CD14-positive monocyte (primary cell): Measurements from ENCODE around the gene FCN3. TPM values are rescaled to one million over a fixed set of nuclear protein-coding genes. Genes with fewer than 3 reads are reported as not detected.

Experiments used
- DNase-seq, 3 donors: peaks; one replicate each; pipeline ENCODE4 v3.0.0-alpha.2; 2011 to 2022
- H2AFZ ChIP-seq: 2 replicates; pipeline ENCODE4 v1.6.0; 2012; ENCODE audit warnings: mild to moderate bottlenecking, low read depth, low read length, inconsistent platforms; ENCODE audit not compliant: insufficient read depth, poor library complexity, severe bottlenecking
- H3K27ac ChIP-seq, 2 donors: 1 replicate in 1 of 2; 2 replicates in 1 of 2; pipeline ENCODE4 v1.5.1; 2012 to 2013; ENCODE audit warnings: low read length in 2 of 2, control low read depth in 1 of 2, inconsistent platforms in 1 of 2, low read depth in 1 of 2, mild to moderate bottlenecking in 1 of 2
- H3K27me3 ChIP-seq, 2 donors: one replicate each; pipeline versions ENCODE4 v1.6.0 to v1.6.1; 2011 to 2013; ENCODE audit warnings: low read length in 2 of 2; ENCODE audit not compliant: control insufficient read depth in 2 of 2, insufficient read depth in 2 of 2
- H3K36me3 ChIP-seq, 2 donors: replicated peaks in 1 of 2; 1 replicate in 1 of 2; 2 replicates in 1 of 2; pipeline versions ENCODE4 v1.5.1 to v1.6.1; 2012 to 2013; ENCODE audit warnings: low read length in 2 of 2, control low read depth in 1 of 2, inconsistent platforms in 1 of 2, mild to moderate bottlenecking in 1 of 2; ENCODE audit not compliant: insufficient read depth in 2 of 2, control insufficient read depth in 1 of 2
- H3K4me1 ChIP-seq, 2 donors: 1 replicate in 1 of 2; 2 replicates in 1 of 2; pipeline versions ENCODE4 v1.5.1 to v1.6.1; 2012 to 2013; ENCODE audit warnings: low read length in 2 of 2, control low read depth in 1 of 2, inconsistent platforms in 1 of 2, mild to moderate bottlenecking in 1 of 2, moderate library complexity in 1 of 2; ENCODE audit not compliant: insufficient read depth in 2 of 2, control insufficient read depth in 1 of 2
- H3K4me2 ChIP-seq: replicated peaks from 2 replicates; pipeline ENCODE3; 2012; ENCODE audit warnings: low read length, moderate library complexity, mild to moderate bottlenecking; ENCODE audit not compliant: poor library complexity, severe bottlenecking; ENCODE audit errors: extremely low read depth
- H3K4me3 ChIP-seq, 3 experiments: fragments of 200-600 bp in 1 of 3; sonication (generic) in 1 of 3; replicated peaks in 1 of 3; 1 replicate in 2 of 3; 2 replicates in 1 of 3; pipeline ENCODE4 v1.5.1; 2011 to 2013; ENCODE audit warnings: low read length in 3 of 3, mild to moderate bottlenecking in 3 of 3, control low read depth in 2 of 3, low read depth in 2 of 3, inconsistent platforms in 1 of 3, moderate library complexity in 1 of 3
- H3K79me2 ChIP-seq: 2 replicates; pipeline ENCODE4 v1.6.0; 2012; ENCODE audit warnings: mild to moderate bottlenecking, control low read depth, inconsistent platforms, low read length, moderate library complexity; ENCODE audit not compliant: insufficient read depth
- H3K9ac ChIP-seq: 2 replicates; pipeline ENCODE4 v1.6.0; 2017; ENCODE audit warnings: low read length, mild to moderate bottlenecking; ENCODE audit not compliant: insufficient read depth, poor library complexity, severe bottlenecking
- H3K9me3 ChIP-seq, 2 donors: replicated peaks in 1 of 2; 1 replicate in 1 of 2; 2 replicates in 1 of 2; pipeline versions ENCODE4 v1.5.1 to v1.6.1; 2012 to 2013; ENCODE audit warnings: low read length in 2 of 2, control low read depth in 1 of 2; ENCODE audit not compliant: control insufficient read depth in 1 of 2, insufficient read depth in 1 of 2
- H4K20me1 ChIP-seq: 2 replicates; pipeline ENCODE4 v1.6.0; 2012; ENCODE audit warnings: mild to moderate bottlenecking, low read length, control low read depth, moderate library complexity; ENCODE audit not compliant: insufficient read depth
- H3K27ac Mint-ChIP-seq, 7 donors: one replicate each; pipeline ENCODE4 v1.8.0; 2020; ENCODE audit warnings: mild to moderate bottlenecking in 7 of 7, mixed read lengths in 7 of 7, moderate library complexity in 6 of 7, inconsistent platforms in 2 of 7
- H3K27me3 Mint-ChIP-seq, 3 donors: one replicate each; pipeline ENCODE4 v1.8.0; 2021 to 2022; ENCODE audit warnings: low read depth in 3 of 3, mild to moderate bottlenecking in 3 of 3, mixed read lengths in 3 of 3, moderate library complexity in 3 of 3, inconsistent platforms in 1 of 3
- H3K36me3 Mint-ChIP-seq, 2 donors: one replicate each; pipeline ENCODE4 v1.8.0; 2020; ENCODE audit warnings: mixed read lengths in 2 of 2, inconsistent platforms in 1 of 2, mild to moderate bottlenecking in 1 of 2
- H3K4me1 Mint-ChIP-seq: one replicate; pipeline ENCODE4 v1.8.0; 2020; ENCODE audit warnings: mild to moderate bottlenecking, mixed read lengths
- H3K4me3 Mint-ChIP-seq, 2 donors: one replicate each; pipeline ENCODE4 v1.8.0; 2020; ENCODE audit warnings: mild to moderate bottlenecking in 2 of 2, mixed read lengths in 2 of 2, moderate library complexity in 1 of 2
- H3K9me3 Mint-ChIP-seq, 7 donors: one replicate each; pipeline ENCODE4 v1.8.0; 2020 to 2022; ENCODE audit warnings: mixed read lengths in 7 of 7, mild to moderate bottlenecking in 6 of 7, moderate library complexity in 6 of 7, inconsistent platforms in 2 of 7
- CTCF ChIP-seq: fragments of 200-600 bp; IDR thresholded peaks from one replicate; pipeline ENCODE4 v1.8.0; 2022; ENCODE audit warnings: antibody characterized with exemption, mild to moderate bottlenecking
- WGBS: methylation state at CpG from one replicate; pipeline ENCODE4 v1.1.5; 2013; ENCODE audit warnings: missing lambda C conversion rate; ENCODE audit not compliant: insufficient coverage; 5-methylcytosine and 5-hydroxymethylcytosine counted together
- intact Hi-C, 2 donors: fragments of 100-400 bp; cut with micrococcal nuclease; formaldehyde crosslinking; loops; one replicate each; pipeline versions ENCODE4 v1.15.0 to v1.15.1; 2023
- polyA plus RNA-seq, 3 donors: library from polyadenylated mRNA; depleted of rRNA in 1 of 3; unstranded in 2 of 3; stranded (reverse) in 1 of 3; fragments of 300-500 nt in 2 of 3; fragments of >200 nt in 1 of 3; fragmentation: Illumina TruSeq in 2 of 3; gene quantifications; 1 replicate in 2 of 3; 2 replicates in 1 of 3; pipeline ENCODE4 v1.2.3, GENCODE V29; 2012 to 2021

FCN3 gene
- polyA plus RNA-seq, 3 donors: not detected

DNA sequence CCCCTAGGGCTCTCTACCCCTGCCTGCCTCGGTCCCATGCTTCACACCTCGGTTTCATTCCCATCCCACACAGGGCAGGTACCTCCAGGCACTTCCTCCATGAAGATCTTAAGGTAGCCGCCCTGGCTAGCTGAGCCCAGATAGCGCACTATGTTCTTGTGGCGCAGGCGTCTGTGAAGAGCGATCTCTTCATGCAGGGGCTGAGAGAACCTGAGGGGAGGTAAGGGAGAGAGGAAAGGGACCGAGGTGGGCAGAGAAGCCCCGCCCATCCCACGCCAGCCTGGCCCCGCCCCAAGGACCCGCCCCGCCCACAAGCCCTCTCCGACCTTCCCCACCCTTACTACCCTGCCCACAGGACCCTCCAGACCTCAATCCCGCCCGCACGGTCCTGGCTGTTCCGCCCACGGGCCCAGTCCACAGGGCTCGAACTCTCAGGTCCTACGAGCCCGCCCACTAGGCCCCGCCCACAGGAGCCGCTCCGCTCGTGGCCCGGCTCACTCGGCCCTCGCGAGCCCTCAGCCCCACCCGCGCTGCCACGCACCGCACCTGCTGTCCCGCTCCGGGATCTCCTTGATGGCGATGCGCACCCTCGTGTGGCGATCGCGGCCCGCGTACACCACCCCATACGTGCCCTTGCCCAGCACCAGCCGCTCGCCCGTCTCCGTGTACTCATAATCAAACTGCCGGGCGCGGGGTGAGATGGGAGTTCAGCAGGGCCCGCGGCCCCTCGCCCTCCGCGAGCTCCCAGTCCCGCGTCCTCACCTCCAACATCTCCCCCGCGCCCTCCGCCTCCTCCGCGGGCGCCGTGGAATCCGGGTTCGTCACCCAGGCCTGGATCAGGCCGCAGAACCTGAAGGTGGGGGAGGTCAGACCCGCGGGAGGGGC is 14.2 kb downstream of the FCN3 start:
- peaks cover 16 to 35% (median 32%) of the 10 kb centered on the region in 3 donors for H3K27me3 Mint-ChIP-seq
- peaks cover 0 to 2% (median 0%) of the 10 kb centered on the region in 7 donors for H3K9me3 Mint-ChIP-seq
- peaks cover 29 to 43% of the 10 kb centered on the region in 2 donors for H3K4me1 ChIP-seq
- peak overlapping the region; percentile 24 to 76 (median 28) for H3K4me3 ChIP-seq
- peak overlapping the region; percentile 78 for H2AFZ ChIP-seq
- H3K4me2 ChIP-seq: peak overlapping the region; percentile 79
- H3K27ac Mint-ChIP-seq: peak overlapping the region in 1 of 7 donors; percentile 25
- DNase-seq: peak in 1 of 3 donors; percentile 27
- H3K27me3 ChIP-seq: peaks cover 0 to 20% of the 10 kb centered on the region in 2 donors
- no peak overlapping the region for H3K27ac ChIP-seq
- no peak for TF ChIP-seq CTCF
- peaks cover 28 to 76% of the 10 kb centered on the region in 2 donors for H3K36me3 Mint-ChIP-seq
- no peaks in the 10 kb centered on the region for H3K79me2 ChIP-seq
- peaks cover 40% of the 10 kb centered on the region for H3K4me1 Mint-ChIP-seq
- no peaks in the 10 kb centered on the region for H3K9me3 ChIP-seq
- H3K36me3 ChIP-seq: peaks cover 3 to 34% of the 10 kb centered on the region in 2 donors
- H3K9ac ChIP-seq: peak overlapping the region; percentile 40
- H3K4me3 Mint-ChIP-seq: peak overlapping the region; percentile 74 to 91
- WGBS: 5% methylated on average over 45 of the region's 71 CpGs
- peaks cover 20% of the 10 kb centered on the region for H4K20me1 ChIP-seq
- intact Hi-C loops: no loop called here

DNA sequence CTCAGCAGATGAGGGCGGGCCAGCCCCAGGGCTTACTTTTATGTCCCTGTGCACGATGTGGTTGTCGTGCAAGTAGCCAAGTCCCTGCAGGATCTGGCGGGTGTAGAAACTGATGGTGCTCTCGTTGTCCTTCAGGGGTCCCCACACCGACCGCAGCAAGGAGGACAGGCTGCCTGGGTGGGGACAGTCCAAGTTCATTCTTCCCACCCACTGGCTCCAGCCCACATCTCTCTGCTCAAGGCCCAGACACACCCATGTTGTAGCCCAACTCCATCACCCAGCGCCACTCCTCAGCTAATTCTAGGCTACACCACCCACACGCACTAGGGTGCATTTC is 14.8 kb downstream of the FCN3 start:
- Mint-ChIP-seq H3K36me3 (peaks cover 30 to 82% of the 10 kb centered on the region in 2 donors), H3K9me3 (peaks cover 0 to 2% (median 0%) of the 10 kb centered on the region in 7 donors), H3K4me3 (peak overlapping the region; percentile 74 to 91), H3K27ac (no peak overlapping the region), H3K27me3 (peaks cover 16 to 35% (median 32%) of the 10 kb centered on the region in 3 donors), H3K4me1 (peaks cover 34% of the 10 kb centered on the region)
- H3K4me2 ChIP-seq: peak overlapping the region; percentile 79
- H3K36me3 ChIP-seq: peaks cover 6 to 38% of the 10 kb centered on the region in 2 donors
- DNase-seq: no peak
- peaks cover 16% of the 10 kb centered on the region for H4K20me1 ChIP-seq
- no peaks in the 10 kb centered on the region for H3K79me2 ChIP-seq
- H3K9me3 ChIP-seq: no peaks in the 10 kb centered on the region
- peaks cover 23 to 37% of the 10 kb centered on the region in 2 donors for H3K4me1 ChIP-seq
- H3K27ac ChIP-seq: no peak overlapping the region
- no peak overlapping the region for H2AFZ ChIP-seq
- peak overlapping the region in 1 of 3 experiments; percentile 76 for H3K4me3 ChIP-seq
- no peak overlapping the region for H3K9ac ChIP-seq
- intact Hi-C loops: loop anchor here (2.0 to 5.0 kb wide), 2 partner anchors 35 to 38 kb away; no protein-coding TSS in a partner anchor
- WGBS: 71% methylated on average over 9 of the region's 9 CpGs
- peaks cover 0 to 20% of the 10 kb centered on the region in 2 donors for H3K27me3 ChIP-seq
- no peak for TF ChIP-seq CTCF
